Activated T-helper 1 cell treated with Interleukin-2 at 50 U/mL for 16 hours (primary cell): ENCODE measurements around the gene NAPA.
"Not testable (repeated sequence)": the region's sequence is repeated elsewhere in the genome, so short reads cannot be mapped to it uniquely, and the experiment has no call there.

Experiments
- DNase-seq: peaks from one replicate; pipeline ENCODE4 v3.0.0-alpha.2; 2020; ENCODE audit warnings: low read depth

NAPA gene

DNA sequence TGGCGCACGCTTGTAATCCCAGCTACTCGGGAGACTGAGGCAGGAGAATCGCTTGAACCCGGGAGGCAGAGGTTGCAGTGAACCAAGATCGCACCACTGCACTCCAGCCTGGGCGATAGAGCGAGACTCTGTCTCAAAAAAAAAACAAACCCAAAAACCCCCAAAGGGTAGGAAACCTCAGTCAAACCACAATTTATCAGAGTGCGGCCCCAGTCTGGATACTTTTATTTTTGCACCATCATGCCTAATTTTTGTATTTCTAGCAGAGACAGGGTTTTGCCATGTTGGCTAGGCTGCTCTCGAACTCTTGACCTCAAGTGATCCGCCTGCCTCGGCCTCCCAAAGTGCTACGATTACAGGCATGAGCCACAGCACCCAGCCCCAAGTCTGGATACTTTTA is 28.6 kb downstream of the NAPA start:
- not testable (repeated sequence) for DNase-seq

DNA sequence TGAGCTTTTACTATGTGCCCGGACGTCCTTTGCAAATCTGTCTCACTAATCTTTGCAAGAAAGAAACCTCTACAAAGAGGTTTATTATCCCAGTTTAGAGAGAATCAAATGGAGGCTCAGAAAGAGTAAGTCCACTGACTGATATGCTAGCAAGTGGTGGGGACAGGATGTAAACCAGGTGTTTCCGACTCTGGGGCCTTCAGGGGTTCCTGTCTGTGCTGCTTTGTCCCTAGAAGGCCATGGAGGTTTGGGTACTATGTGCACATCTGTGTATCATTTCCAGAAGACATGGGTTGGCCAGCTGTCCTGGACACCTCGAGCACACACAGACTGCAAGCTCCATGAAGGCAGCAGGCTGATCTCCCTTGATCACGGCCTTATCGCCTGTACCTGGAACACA is 29.7 kb downstream of the NAPA start:
- no peak for DNase-seq

DNA sequence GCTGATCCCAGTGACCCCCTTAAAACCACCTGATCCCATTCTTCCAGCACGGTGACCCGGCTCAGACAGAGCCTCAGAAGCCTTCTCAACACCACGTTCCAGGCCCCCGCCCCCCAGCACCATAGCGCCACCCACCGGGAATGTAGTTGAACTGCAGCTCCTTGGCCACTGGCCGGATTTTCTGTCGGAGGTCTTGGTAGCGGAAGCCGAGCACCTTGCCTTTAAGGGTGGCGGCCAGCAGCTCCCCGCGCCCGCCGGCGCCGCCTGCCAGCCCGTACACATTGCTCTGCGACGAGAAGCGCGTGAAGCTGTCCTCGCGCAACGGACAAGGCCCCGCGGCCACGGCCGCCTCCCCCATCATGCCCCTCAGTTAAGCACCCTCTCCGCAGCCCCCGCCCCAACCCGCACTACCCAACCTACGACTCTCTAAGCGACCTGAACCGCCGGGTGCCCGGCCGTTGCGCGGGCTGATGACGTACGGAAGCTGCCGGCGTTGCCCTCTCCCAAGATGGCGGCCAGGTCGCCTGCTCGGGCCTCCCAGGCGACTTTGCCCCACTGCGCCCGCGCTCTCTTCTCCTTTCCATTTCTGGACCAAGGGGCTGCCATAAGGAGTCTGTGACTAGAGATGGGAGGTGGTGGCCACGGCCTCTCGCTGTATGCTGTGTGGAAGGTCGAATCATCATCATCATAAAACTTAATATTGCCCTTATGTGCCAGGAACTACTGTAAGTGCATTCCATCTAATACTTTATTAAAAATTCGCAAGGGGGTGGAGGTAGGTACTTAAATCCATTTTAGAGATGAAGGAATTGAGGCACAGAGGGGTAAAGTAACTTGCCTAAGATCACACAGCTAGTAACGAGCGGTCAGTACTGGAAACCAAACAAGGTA is 30.8 kb downstream of the NAPA start, which contains the start of gene KPTN:
TSS of gene KPTN (minus strand) at position 420 of the 891 bp plus-strand sequence. CDS start at position 361, 59 bp downstream.
- peak; percentile 75 for DNase-seq

DNA sequence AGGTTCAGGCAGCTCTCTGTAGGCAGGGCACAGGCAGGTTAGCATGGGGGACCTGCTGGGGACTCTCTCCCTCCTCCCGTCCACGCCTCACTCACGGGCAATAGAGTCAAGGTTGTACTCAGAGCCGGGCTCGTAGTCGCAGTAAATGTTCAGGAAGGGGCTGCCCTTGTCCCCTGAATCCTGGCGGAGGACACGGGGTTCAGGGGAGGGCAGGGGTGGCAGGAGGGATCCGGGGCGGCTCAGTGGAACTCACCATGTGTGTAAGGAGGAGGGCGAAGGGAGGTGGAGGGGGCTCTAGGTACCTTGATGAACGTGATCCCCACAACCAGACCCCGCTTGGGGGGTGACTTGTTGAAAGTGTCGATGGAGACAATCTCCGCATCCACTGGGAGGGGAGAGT is 31.7 kb downstream of the NAPA start:
- no peak for DNase-seq

DNA sequence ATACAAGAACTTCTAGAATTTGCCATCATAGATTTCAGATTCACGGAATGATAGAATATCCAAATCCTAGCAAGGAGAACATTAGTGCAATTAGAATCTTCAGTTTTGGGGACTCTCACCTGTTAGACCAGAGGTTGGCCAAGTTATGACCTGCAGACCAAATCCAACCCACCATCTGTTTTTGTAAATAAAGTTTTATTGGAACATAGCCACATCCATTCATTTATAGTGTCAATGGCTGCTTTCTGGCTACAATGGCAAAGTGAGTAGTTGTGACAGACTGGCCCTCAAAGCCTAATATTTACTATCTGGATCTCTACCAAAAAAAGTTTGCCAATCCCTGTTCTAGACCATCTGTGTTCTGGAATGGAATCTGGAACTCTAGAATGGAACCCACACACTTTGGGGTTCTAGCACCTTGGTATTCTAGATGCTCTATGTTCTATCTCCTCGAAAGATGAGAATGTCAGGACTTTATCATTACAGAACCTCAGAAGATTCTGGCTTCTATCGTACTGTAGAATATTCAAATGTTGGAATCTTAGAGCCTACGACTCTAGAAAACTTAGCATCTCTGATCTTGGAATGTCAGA is 33.3 kb downstream of the NAPA start:
- DNase-seq: no peak

DNA sequence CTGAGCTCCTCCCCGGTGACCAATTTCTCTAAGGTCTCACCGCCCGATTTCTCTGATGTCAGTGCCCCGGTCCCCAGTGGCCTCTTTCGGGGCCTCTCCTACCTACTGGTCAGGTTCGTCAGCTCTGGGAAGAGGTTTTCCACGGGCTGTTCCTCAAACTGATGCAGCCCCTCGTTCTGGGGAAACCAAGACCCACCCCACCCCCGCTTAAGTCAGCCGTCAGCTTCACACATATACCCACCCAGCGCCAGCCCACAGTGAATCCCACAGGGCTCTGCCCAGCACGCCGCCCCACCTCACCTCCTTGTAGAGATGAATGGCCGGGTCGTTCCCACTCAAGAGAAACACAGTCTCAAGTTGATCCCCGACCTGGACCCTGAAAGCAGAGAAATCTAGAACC is 34.2 kb downstream of the NAPA start:
- no peak for DNase-seq

DNA sequence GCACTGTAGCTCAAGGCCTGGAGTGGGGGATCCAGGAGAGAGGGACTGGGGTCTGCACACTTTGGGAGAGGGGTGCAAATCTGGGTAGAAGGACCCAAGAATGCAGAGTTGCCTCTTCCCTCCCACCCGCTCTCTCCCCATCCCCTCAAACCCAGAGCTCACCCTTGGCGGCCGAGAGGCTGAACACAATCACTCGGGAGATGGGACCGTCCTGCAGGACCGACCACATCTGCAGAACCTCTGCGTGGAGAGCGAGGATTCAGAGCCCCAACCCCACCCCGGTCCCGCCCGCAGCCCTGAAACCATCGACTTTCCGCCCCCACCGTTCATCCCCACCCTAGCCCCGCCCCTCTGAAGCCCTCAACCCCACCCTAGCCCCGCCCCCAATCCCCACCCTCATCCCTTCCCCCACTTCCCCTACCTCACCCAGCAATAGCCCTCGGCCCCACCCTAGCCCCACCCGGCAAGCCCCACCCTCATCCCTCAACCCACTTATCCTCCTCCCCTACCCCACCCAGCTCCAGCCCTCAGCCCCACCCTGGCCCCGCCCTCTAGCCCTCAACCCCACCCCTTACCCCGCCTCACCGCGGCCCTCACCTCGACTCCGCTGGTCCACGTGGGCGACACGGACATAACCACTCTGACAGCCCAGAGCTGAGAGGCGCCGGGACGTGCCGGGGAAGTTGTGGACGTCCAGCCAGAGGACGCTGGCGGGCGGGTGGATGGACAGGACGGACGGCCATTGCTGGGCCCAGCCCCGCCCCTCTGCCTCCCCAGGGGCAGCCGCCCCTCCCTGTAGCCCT is 35.0 kb downstream of the NAPA start:
- no peak for DNase-seq

DNA sequence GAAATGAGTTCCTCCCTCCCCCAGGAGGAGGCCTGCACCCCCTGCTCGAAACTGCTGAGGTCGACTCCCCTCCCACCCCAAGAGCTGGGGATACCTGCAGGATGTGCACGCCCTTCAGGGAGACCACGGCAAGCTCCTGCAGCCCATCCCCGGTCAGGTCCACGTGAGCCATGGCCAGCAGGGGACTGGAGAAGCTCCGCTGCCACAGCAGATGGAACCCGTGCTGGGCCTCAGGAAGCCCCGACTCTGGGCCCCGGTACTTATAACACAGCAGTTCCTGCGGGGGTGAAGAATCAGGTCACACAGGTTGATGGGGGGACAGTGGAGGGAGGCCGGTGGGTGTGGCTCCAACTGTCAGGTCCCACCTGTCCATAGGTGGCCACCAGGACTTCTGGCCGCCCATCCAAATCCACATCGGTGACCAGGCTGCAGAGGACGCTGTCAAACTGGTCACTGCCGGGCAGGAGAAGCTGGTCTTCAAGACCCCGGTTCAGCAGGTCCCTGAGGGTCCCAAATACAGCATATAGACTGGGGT is 38.4 kb downstream of the NAPA start:
- DNase-seq: no peak

DNA sequence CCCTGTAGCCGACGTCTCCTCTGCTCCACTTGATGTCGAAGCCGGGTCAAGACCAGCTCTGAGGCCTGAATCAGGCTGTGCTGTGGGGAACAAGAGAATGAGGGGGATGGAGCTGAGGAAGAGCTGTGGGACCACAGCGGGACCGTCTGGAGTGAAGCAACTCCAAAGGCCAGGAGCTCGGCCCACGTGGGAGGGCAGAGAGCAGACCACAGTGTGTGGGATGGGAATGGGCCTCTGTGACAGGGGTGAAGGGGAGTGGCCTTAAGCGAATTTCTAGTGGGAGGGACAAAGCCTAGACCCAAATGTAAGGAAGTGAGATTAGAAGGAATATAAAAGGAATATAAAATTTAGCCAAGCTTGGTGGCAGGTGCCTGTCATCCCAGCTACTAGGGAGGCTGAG is 39.4 kb downstream of the NAPA start:
- DNase-seq: no peak

DNA sequence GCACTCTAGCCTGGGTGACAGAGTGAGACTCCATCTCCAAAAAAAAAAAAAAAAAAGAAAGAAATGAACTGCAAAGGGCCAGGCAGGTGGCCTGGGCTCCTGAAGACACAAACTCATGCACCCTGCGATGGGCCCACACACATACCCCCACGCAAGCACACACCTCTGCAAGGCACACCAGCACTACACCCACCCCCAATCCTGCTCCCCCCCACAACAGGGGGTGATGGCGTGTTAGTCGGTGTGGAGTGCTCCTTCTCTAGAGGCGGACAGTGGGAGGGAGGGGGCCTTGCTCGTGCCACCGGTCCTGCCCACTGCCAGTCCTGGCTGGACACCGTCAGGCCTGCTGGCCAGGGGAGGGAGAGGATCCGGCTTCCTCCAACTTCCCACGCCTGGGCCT is 41.5 kb downstream of the NAPA start:
- no peak for DNase-seq

DNA sequence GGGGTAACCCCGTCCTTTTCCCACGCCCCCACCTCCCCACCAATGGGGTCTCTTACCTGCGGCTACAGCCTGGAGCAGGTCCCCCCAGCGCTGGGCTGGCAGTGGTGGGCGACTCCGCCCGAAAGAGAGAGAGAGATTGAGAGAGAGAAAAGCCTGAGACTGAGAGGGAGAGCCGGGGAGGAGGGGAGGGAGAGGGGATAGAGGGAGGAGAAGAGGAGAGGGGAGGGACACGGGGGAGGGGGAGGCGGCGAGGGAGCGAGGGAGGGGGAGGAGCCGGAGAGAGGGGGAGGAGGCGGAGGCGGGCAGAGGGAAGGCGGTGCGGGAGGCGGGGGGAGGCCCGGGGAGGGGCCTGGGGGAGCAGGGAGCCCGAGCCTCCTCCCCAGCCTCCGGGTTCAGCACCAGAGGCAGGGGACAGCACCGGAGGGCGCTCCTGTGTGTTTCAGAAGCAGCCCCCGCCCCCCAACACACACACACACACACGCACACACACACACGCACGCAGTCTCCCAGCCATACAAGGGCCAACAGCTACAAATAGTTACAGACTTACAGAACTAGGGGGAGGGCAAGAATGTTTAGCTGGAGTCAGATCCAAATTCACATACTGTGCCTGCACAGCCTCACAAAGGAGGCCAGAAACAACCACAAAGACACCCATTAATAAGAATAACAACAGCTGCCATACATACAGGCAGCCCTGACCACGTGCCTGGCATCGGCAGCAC is 43.0 kb downstream of the NAPA start, which contains the start of gene SLC8A2:
TSS of gene SLC8A2 (minus strand) at position 161 of the 725 bp plus-strand sequence. CDS start 5,490 bp downstream, outside the sequence.
- peak; percentile 31 for DNase-seq

DNA sequence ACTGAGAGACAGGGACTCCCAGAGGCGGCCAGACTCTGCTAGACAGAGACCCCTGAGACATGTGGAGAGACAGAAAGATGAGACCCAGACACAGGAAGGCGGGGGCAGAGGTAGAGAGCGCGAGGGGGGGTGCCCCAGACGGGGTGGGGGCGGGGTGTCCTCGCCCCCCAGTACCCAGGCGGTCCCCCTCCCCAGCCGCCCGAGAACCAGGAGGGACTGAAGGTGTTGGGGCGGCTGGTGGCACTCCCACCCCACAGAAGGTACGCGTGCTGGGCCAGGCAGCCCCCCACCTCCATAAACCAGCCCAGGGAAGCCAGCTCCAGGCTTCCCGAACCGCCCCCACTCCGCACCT is 43.5 kb downstream of the NAPA start:
- no peak for DNase-seq

DNA sequence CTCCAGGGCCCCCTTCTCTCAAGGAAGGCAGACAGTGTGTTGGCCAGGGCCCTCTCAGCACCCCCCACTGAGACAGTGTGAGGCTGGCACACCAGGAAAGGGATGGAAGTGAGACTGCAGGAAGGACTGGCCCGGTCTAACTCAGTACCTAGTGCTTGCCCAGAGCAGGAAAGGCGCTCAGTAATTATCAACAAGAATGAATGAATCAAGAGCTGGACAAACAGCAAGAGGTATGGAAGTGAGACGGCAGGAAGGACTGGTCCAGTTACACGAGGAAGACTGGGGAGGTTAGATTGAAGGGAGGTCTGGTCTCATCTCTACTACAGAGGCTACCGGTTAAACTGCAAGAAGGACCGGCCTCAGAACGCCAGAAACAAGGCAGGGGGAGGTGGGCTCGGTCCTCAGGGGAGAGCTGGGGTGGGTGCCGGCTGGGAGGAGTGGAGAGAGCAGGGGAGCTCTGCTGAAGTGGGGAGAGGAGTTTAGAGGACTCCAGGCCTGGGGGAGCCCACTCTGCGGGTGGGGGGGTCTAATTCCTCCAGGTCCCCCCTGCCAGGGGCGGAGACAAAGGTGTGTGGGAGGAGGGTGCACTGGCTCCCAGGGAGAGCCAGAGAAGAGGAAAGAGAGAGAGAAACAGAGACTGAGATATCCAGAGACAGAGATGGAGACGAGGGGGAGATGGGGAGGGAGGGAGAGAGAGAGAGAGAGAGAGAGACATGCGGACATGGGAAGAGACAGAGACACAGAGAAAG is 44.2 kb downstream of the NAPA start:
- no peak for DNase-seq

DNA sequence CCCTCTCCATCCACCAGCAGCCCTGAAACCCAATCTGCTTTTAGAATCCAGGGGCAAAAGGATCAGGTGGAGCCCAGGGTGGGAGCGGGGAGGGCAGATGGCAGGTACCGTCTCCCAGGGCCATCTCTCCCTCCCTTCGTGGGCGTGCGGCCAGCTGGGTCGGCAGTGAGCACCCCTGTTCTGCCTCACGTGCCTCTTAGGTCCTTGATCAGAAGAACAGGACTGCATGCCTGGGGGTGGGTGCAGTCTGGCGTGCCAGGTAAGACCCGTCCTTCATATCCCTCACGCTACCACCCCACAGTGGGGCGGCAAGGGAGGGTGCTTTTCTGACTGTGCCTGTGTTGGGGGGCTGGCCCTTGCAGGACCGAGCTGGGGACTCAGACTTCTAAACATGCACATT is 45.1 kb downstream of the NAPA start:
- DNase-seq: no peak

DNA sequence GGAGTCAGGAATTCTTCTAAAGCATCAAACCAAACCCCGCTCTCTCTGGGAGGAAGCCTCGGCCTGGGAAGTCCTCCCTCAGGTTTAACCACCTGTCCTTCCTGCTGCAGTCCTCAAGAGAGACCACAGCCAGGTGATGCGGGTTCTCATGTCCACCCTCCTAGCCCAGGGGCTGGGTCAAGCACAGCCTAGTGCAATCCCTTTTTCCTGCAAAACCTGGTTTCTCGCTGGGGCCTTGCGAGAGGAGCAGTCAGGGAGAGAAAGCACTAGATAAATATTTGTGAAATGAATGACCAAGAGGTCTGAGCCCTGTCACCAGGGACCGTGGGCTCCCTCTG is 45.5 kb downstream of the NAPA start:
- DNase-seq: no peak

DNA sequence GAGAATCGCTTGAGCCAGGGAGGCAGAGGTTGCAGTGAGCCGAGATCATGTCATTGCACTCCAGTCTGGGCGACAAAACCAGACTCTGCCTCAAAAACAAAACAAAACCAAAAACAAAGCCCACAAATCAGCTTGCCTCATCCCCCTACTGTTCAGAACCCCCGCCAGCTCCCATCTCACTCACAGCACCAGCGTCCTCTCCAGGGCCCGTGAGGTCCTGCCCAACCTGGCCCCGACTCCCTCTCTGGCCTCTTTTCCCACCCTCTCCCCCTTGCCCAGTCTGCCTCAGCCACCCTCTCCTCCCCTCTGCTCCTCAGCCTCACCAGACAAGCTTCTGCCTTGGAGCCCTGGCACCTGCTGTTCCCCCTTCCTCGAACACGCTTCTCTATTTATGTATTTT is 46.9 kb downstream of the NAPA start:
- no peak for DNase-seq

DNA sequence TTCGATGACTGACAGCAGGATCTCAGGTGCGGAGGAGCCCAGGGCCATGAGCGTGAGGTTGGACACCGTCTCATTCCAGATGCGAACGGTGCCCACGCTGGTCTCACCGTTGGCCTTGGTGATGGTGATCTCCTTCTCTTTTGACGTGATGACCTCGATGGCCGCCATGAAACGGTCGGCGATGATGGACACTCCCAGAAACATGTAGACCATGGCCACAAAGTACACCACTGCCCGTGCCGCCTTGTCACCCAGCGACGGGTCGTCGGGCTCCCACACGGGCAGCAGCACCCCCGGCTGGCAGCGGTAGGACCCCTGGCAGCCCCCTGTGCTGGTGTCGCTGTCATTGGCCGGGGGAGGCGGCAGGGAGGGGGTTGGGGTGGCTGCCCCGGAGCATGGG is 48.9 kb downstream of the NAPA start:
- no peak for DNase-seq

DNA sequence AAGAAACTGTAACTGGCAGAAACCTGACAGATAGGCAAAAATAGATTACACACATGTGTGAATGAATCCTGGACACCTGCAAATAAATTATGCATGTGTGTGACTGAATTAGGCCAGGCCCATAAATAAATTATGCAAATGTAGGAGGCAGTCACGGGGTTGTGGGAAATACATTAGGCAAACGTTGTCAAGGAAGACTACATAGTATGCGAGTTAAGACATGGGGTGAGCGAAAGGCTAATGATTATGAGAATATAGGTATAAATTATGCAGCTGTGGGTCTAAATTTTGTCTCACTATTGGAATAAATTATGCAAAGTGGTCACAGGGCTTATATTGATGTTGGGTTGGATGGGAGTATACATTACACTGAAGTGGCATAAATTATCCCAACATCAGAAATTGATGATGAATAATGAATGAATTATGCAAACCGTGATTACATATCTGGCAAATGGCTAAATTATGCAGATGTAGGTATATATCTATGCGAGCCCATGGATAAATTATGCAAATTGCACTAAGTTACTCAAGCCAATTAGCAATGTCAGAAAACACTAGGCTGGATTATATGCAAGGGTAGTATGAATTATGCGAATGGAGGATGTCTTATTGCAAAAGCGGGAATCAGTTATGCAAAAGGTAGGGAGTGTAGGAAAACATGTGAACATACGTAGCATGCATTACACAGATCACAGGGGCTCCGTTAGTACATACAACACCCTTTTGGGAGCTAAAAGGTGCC is 50.0 kb downstream of the NAPA start:
- no peak for DNase-seq

DNA sequence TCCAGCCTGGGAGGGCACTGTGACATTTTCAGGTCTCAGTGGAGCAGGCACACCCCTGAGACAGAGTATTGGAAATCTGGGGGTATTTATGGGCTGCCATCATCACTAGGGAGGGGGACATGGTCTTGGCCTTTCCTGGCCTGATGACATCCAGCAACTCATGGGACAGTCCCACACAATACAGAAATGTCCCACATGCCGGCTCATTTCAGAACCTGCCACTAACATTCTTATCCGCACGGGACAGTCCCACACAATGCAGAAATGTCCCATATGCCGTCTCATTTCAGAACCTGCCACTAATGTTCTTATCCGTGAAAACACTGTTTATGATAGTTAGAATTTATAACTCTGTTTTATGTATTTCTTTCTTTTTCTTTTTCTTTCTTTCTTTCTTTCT is 53.0 kb downstream of the NAPA start:
- DNase-seq: no peak

DNA sequence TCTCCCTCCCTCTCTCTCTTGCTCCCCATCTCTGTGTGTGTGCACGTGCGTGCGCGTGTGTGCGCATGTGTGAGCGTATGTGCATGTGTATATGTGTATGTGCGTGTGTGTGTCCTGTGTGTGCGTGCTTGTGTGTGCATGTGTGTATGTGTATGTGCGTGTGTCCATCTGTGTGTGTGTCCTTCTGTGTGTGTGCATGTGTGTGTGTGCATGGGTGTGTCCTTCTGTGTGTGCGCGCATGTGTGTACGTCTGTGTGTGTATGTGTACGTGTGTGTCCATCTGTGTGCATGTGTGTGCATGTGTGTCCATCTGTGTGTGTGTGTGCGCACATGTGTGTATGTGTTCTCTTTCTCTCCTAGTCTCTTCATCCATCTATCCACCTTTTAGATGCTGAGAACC is 55.4 kb downstream of the NAPA start:
- DNase-seq: no peak

DNA sequence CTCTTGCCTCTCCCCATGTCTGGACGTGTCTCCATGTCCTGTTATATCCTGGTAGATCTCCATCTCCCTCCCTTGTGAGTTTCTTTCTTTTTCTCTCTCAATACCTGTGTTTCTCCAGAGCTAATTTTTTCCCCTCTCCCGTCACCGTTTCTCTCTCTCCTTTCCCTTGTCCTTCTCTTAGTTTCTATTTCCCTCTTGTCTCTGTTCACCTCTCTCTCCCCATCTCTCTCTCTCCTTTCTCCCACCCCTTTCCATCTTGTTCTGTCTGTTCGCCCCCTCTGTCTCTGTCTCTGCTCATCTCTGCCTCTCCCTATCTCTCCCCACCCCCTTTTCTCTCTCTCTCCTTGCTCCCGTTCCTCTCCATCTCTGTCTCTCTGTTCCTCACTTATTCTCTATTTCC is 56.2 kb downstream of the NAPA start:
- DNase-seq: no peak
